IgD-negative memory B cell (primary cell): ENCODE measurements around the gene NBAS. TPM values are rescaled to one million over a fixed set of nuclear protein-coding genes. Genes with fewer than 3 reads are reported as not detected.

Experiments
- H3K27ac Mint-ChIP-seq, 3 donors: one replicate each; pipeline ENCODE4 v1.8.0; 2020 to 2022; ENCODE audit warnings: mild to moderate bottlenecking in 3 of 3, mixed read lengths in 3 of 3, moderate library complexity in 1 of 3
- H3K27me3 Mint-ChIP-seq: one replicate; pipeline ENCODE4 v1.8.0; 2021; ENCODE audit warnings: mixed read lengths
- H3K36me3 Mint-ChIP-seq: one replicate; pipeline ENCODE4 v1.8.0; 2020; ENCODE audit warnings: mild to moderate bottlenecking, mixed read lengths
- H3K4me1 Mint-ChIP-seq, 3 donors: one replicate each; pipeline ENCODE4 v1.8.0; 2020 to 2022; ENCODE audit warnings: mixed read lengths in 3 of 3, mild to moderate bottlenecking in 1 of 3
- H3K4me3 Mint-ChIP-seq, 4 donors: one replicate each; pipeline ENCODE4 v1.8.0; 2020 to 2022; ENCODE audit warnings: mild to moderate bottlenecking in 4 of 4, mixed read lengths in 4 of 4, moderate library complexity in 3 of 4
- H3K9me3 Mint-ChIP-seq, 3 donors: one replicate each; pipeline ENCODE4 v1.8.0; 2020 to 2021; ENCODE audit warnings: mixed read lengths in 3 of 3, mild to moderate bottlenecking in 1 of 3
- polyA plus RNA-seq: library from polyadenylated mRNA; unstranded; fragments of 300-500 nt; fragmentation: Illumina TruSeq; gene quantifications from one replicate; pipeline ENCODE4 v1.2.3, GENCODE V29; 2021

The NBAS gene
- polyA plus RNA-seq, 1 donor from 2014 or later: 12.6 TPM

- Mint-ChIP-seq H3K4me3 (no peak overlapping the region), H3K4me1 (no peaks in the 10 kb centered on the region), H3K27ac (no peak overlapping the region), H3K36me3 (peaks cover 16% of the 10 kb centered on the region), H3K27me3 (no peaks in the 10 kb centered on the region), H3K9me3 (no peaks in the 10 kb centered on the region)
These were observed 378.9 kb downstream of the NBAS start for GRCh38 chr2:15182275-15182674.

GRCh38 chr2:15181092-15181745 is 379.9 kb downstream of the NBAS start:
- Mint-ChIP-seq H3K4me1 (no peaks in the 10 kb centered on the region), H3K4me3 (no peak overlapping the region), H3K27me3 (no peaks in the 10 kb centered on the region), H3K36me3 (peaks cover 19% of the 10 kb centered on the region), H3K27ac (no peak overlapping the region), H3K9me3 (no peaks in the 10 kb centered on the region)

- Mint-ChIP-seq H3K27ac (no peak overlapping the region), H3K4me1 (no peaks in the 10 kb centered on the region), H3K36me3 (peaks cover 19% of the 10 kb centered on the region), H3K4me3 (no peak overlapping the region), H3K27me3 (no peaks in the 10 kb centered on the region), H3K9me3 (no peaks in the 10 kb centered on the region)
These were observed 380.8 kb downstream of the NBAS start for GRCh38 chr2:15180379-15180778.

GRCh38 chr2:15178946-15179345 is 382.2 kb downstream of the NBAS start:
- H3K27me3 Mint-ChIP-seq: no peaks in the 10 kb centered on the region
- H3K4me1 Mint-ChIP-seq: no peaks in the 10 kb centered on the region
- H3K9me3 Mint-ChIP-seq: no peaks in the 10 kb centered on the region
- H3K27ac Mint-ChIP-seq: no peak overlapping the region
- no peak overlapping the region for H3K4me3 Mint-ChIP-seq
- H3K36me3 Mint-ChIP-seq: peaks cover 14% of the 10 kb centered on the region

- Mint-ChIP-seq H3K4me3 (no peak overlapping the region), H3K27ac (peak overlapping the region in 1 of 3 donors; percentile 37), H3K27me3 (no peaks in the 10 kb centered on the region), H3K36me3 (peaks cover 13% of the 10 kb centered on the region), H3K9me3 (no peaks in the 10 kb centered on the region), H3K4me1 (no peaks in the 10 kb centered on the region)
These were observed 384.0 kb downstream of the NBAS start for GRCh38 chr2:15177103-15177502.

- Mint-ChIP-seq H3K4me1 (no peaks in the 10 kb centered on the region), H3K9me3 (no peaks in the 10 kb centered on the region), H3K27ac (peak overlapping the region in 1 of 3 donors; percentile 37), H3K36me3 (peaks cover 15% of the 10 kb centered on the region), H3K4me3 (no peak overlapping the region), H3K27me3 (no peaks in the 10 kb centered on the region)
These were observed 384.5 kb downstream of the NBAS start for GRCh38 chr2:15176604-15177003.

- peaks cover 17% of the 10 kb centered on the region for H3K36me3 Mint-ChIP-seq
- H3K27me3 Mint-ChIP-seq: no peaks in the 10 kb centered on the region
- no peaks in the 10 kb centered on the region for H3K9me3 Mint-ChIP-seq
- no peak overlapping the region for H3K4me3 Mint-ChIP-seq
- peaks cover 0 to 2% (median 0%) of the 10 kb centered on the region in 3 donors for H3K4me1 Mint-ChIP-seq
- H3K27ac Mint-ChIP-seq: no peak overlapping the region
These were observed 386.6 kb downstream of the NBAS start for GRCh38 chr2:15174567-15174966.

- no peak overlapping the region for H3K4me3 Mint-ChIP-seq
- peaks cover 0 to 2% (median 0%) of the 10 kb centered on the region in 3 donors for H3K4me1 Mint-ChIP-seq
- peaks cover 14% of the 10 kb centered on the region for H3K36me3 Mint-ChIP-seq
- no peaks in the 10 kb centered on the region for H3K27me3 Mint-ChIP-seq
- H3K9me3 Mint-ChIP-seq: no peaks in the 10 kb centered on the region
- H3K27ac Mint-ChIP-seq: no peak overlapping the region
These were observed 387.6 kb downstream of the NBAS start for GRCh38 chr2:15173501-15173900.

- H3K27me3 Mint-ChIP-seq: no peaks in the 10 kb centered on the region
- H3K4me3 Mint-ChIP-seq: no peak overlapping the region
- peaks cover 11% of the 10 kb centered on the region for H3K36me3 Mint-ChIP-seq
- H3K27ac Mint-ChIP-seq: peak overlapping the region in 1 of 3 donors; percentile 83
- H3K4me1 Mint-ChIP-seq: peaks cover 0 to 2% (median 0%) of the 10 kb centered on the region in 3 donors
- H3K9me3 Mint-ChIP-seq: no peaks in the 10 kb centered on the region
These were observed 388.3 kb downstream of the NBAS start for GRCh38 chr2:15172825-15173224.

- H3K27ac Mint-ChIP-seq: no peak overlapping the region
These were observed 390.9 kb downstream of the NBAS start for GRCh38 chr2:15170070-15170775.

GRCh38 chr2:15169326-15170069 is 391.6 kb downstream of the NBAS start:
- H3K9me3 Mint-ChIP-seq: no peaks in the 10 kb centered on the region
- peaks cover 0 to 2% (median 0%) of the 10 kb centered on the region in 3 donors for H3K4me1 Mint-ChIP-seq
- no peaks in the 10 kb centered on the region for H3K27me3 Mint-ChIP-seq
- no peak overlapping the region for H3K27ac Mint-ChIP-seq
- H3K4me3 Mint-ChIP-seq: no peak overlapping the region
- H3K36me3 Mint-ChIP-seq: peaks cover 8% of the 10 kb centered on the region

More at GRCh38 chr2:15170070-15170775, 390.9 kb downstream of the NBAS start:
- H3K36me3 Mint-ChIP-seq: peaks cover 8% of the 10 kb centered on the region
- no peaks in the 10 kb centered on the region for H3K27me3 Mint-ChIP-seq
- H3K4me3 Mint-ChIP-seq: no peak overlapping the region
- H3K4me1 Mint-ChIP-seq: peaks cover 0 to 2% (median 0%) of the 10 kb centered on the region in 3 donors
- H3K9me3 Mint-ChIP-seq: no peaks in the 10 kb centered on the region

- H3K36me3 Mint-ChIP-seq: peaks cover 6% of the 10 kb centered on the region
- no peaks in the 10 kb centered on the region for H3K9me3 Mint-ChIP-seq
- H3K27ac Mint-ChIP-seq: no peak overlapping the region
- no peaks in the 10 kb centered on the region for H3K27me3 Mint-ChIP-seq
- H3K4me1 Mint-ChIP-seq: peaks cover 0 to 2% (median 0%) of the 10 kb centered on the region in 3 donors
- no peak overlapping the region for H3K4me3 Mint-ChIP-seq
These were observed 393.0 kb downstream of the NBAS start for GRCh38 chr2:15168116-15168515.

GRCh38 chr2:15166878-15167277 is 394.3 kb downstream of the NBAS start:
- peaks cover 0 to 2% (median 0%) of the 10 kb centered on the region in 3 donors for H3K4me1 Mint-ChIP-seq
- no peak overlapping the region for H3K27ac Mint-ChIP-seq
- H3K27me3 Mint-ChIP-seq: no peaks in the 10 kb centered on the region
- no peaks in the 10 kb centered on the region for H3K9me3 Mint-ChIP-seq
- peaks cover 2% of the 10 kb centered on the region for H3K36me3 Mint-ChIP-seq
- H3K4me3 Mint-ChIP-seq: no peak overlapping the region

- Mint-ChIP-seq H3K4me3 (no peak overlapping the region), H3K4me1 (no peaks in the 10 kb centered on the region), H3K27me3 (no peaks in the 10 kb centered on the region), H3K27ac (peak overlapping the region in 1 of 3 donors; percentile 85), H3K36me3 (no peaks in the 10 kb centered on the region), H3K9me3 (no peaks in the 10 kb centered on the region)
These were observed 397.8 kb downstream of the NBAS start for GRCh38 chr2:15163326-15163725.

GRCh38 chr2:15162620-15163019 is 398.5 kb downstream of the NBAS start:
- H3K27ac Mint-ChIP-seq: no peak overlapping the region
- H3K4me1 Mint-ChIP-seq: no peaks in the 10 kb centered on the region
- no peaks in the 10 kb centered on the region for H3K9me3 Mint-ChIP-seq
- H3K4me3 Mint-ChIP-seq: no peak overlapping the region
- H3K27me3 Mint-ChIP-seq: no peaks in the 10 kb centered on the region
- no peaks in the 10 kb centered on the region for H3K36me3 Mint-ChIP-seq
